NCI-H2029 (cell line): ENCODE data around the gene SLC25A23.
"Not testable (repeated sequence)": the region's sequence is repeated elsewhere in the genome, so short reads cannot be mapped to it uniquely, and the experiment has no call there.

Experiments
- DNase-seq: peaks from one replicate; lab custom pipeline; 2025; lab: John Stamatoyannopoulos, UW

SLC25A23 gene

GRCh38 chr19:6402058-6402457, 57.5 kb downstream of the SLC25A23 start:
- no peak for DNase-seq

GRCh38 chr19:6400062-6400944, 59.3 kb downstream of the SLC25A23 start:
- DNase-seq, result not testable (repeated sequence)

- DNase-seq, result no peak
These were observed 63.3 kb downstream of the SLC25A23 start for GRCh38 chr19:6396305-6396704.

GRCh38 chr19:6394831-6395230, 64.8 kb downstream of the SLC25A23 start:
- DNase-seq, result no peak

GRCh38 chr19:6393983-6394412, 65.6 kb downstream of the SLC25A23 start:
- DNase-seq, result no peak

- DNase-seq, result peak; percentile 91
These were observed 66.3 kb downstream of the SLC25A23 start, which contains the start of gene GTF2F1 for GRCh38 chr19:6393074-6393982. Gene GTF2F1 (minus strand): TSS chr19:6393164. CDS start chr19:6392995, 169 bp downstream.

- no peak for DNase-seq
These were observed 67.1 kb downstream of the SLC25A23 start for GRCh38 chr19:6392221-6393073.
